HL-60 (cell line): ENCODE measurements around the gene FPR1.

Experiments
- CTCF ChIP-seq: IDR thresholded peaks from one replicate; pipeline ENCODE4 v1.5.1; 2011; ENCODE audit warnings: low read length, control low read depth, inconsistent platforms; ENCODE audit not compliant: insufficient read depth
- GABPA ChIP-seq: IDR thresholded peaks from 2 replicates; pipeline ENCODE4 v1.6.1; 2012; ENCODE audit warnings: low read depth
- POLR2AphosphoS5 ChIP-seq: IDR thresholded peaks from 2 replicates; pipeline ENCODE4 v1.6.1; 2012; ENCODE audit warnings: low read depth
- REST ChIP-seq: IDR thresholded peaks from 2 replicates; pipeline ENCODE4 v1.6.1; 2012; ENCODE audit warnings: low read depth; ENCODE audit not compliant: insufficient replicate concordance

GRCh38 chr19:51793994-51794393 is 42.3 kb upstream of the FPR1 start:
- TF ChIP-seq CTCF (no peak), POLR2AphosphoS5 (no peak), GABPA (no peak), REST (no peak)
